HTR-8/SVneo (cell line): ENCODE results near the gene NKAIN2.
A peak's percentile ranks its signal among the peaks of the same experiment; 100 is the strongest.

ENCODE experiments used
- DNase-seq: peaks from one replicate; pipeline ENCODE4 v3.0.0; 2011; ENCODE audit warnings: low spot score, mixed read lengths; ENCODE audit not compliant: insufficient read length
- FAIRE-seq: peaks from 2 replicates; lab custom pipeline; 2011; peaks lifted over from hg19 to GRCh38; lab: Jason Lieb, UNC

NKAIN2 gene

GRCh38 chr6:124765280-124765679 lies 961.6 kb downstream of the NKAIN2 start:
- no peak for DNase-seq
- no peak for FAIRE-seq

- DNase-seq: no peak
Measured at GRCh38 chr6:124768224-124768623, 964.6 kb downstream of the NKAIN2 start.

GRCh38 chr6:124769811-124770544 lies 966.3 kb downstream of the NKAIN2 start:
- FAIRE-seq: no peak

More at GRCh38 chr6:124768224-124768623, 964.6 kb downstream of the NKAIN2 start:
- FAIRE-seq: no peak

GRCh38 chr6:124770784-124771183 lies 967.1 kb downstream of the NKAIN2 start:
- no peak for DNase-seq
- no peak for FAIRE-seq

More at GRCh38 chr6:124769811-124770544, 966.3 kb downstream of the NKAIN2 start:
- no peak for DNase-seq

- DNase-seq (no peak), FAIRE-seq (no peak)
Measured at GRCh38 chr6:124772733-124773319, 969.2 kb downstream of the NKAIN2 start.

GRCh38 chr6:124775121-124775520 lies 971.5 kb downstream of the NKAIN2 start:
- no peak for DNase-seq
- no peak for FAIRE-seq

- no peak for FAIRE-seq
Measured at GRCh38 chr6:124777863-124778262, 974.2 kb downstream of the NKAIN2 start.

GRCh38 chr6:124780623-124781022 lies 977.0 kb downstream of the NKAIN2 start:
- DNase-seq (peak; percentile 2), FAIRE-seq (no peak)

More at GRCh38 chr6:124777863-124778262, 974.2 kb downstream of the NKAIN2 start:
- no peak for DNase-seq

GRCh38 chr6:124783344-124783743 lies 979.7 kb downstream of the NKAIN2 start:
- no peak for FAIRE-seq
- no peak for DNase-seq

GRCh38 chr6:124791156-124791555 lies 987.5 kb downstream of the NKAIN2 start:
- DNase-seq (no peak), FAIRE-seq (no peak)

- DNase-seq: no peak
Measured at GRCh38 chr6:124792386-124792785, 988.7 kb downstream of the NKAIN2 start.

GRCh38 chr6:124793398-124793797 lies 989.7 kb downstream of the NKAIN2 start:
- DNase-seq: no peak
- FAIRE-seq: no peak

More at GRCh38 chr6:124792386-124792785, 988.7 kb downstream of the NKAIN2 start:
- no peak for FAIRE-seq

GRCh38 chr6:124795643-124796463 lies 992.2 kb downstream of the NKAIN2 start:
- DNase-seq (peak; percentile 25), FAIRE-seq (no peak)

- FAIRE-seq (no peak), DNase-seq (no peak)
Measured at GRCh38 chr6:124796464-124796970, 992.9 kb downstream of the NKAIN2 start.

GRCh38 chr6:124797224-124797623 lies 993.6 kb downstream of the NKAIN2 start:
- DNase-seq (no peak), FAIRE-seq (no peak)

- no peak for FAIRE-seq
- no peak for DNase-seq
Measured at GRCh38 chr6:124798942-124799496, 995.4 kb downstream of the NKAIN2 start.

GRCh38 chr6:124799638-124800037 lies 996.0 kb downstream of the NKAIN2 start:
- DNase-seq (no peak), FAIRE-seq (no peak)

- no peak for DNase-seq
Measured at GRCh38 chr6:124800222-124800621, 996.6 kb downstream of the NKAIN2 start.

GRCh38 chr6:124812067-124812466 lies 1008.4 kb downstream of the NKAIN2 start:
- no peak for FAIRE-seq

More at GRCh38 chr6:124800222-124800621, 996.6 kb downstream of the NKAIN2 start:
- FAIRE-seq: no peak

GRCh38 chr6:124819346-124819745 lies 1015.7 kb downstream of the NKAIN2 start:
- DNase-seq: no peak
- FAIRE-seq: no peak

More at GRCh38 chr6:124812067-124812466, 1008.4 kb downstream of the NKAIN2 start:
- DNase-seq: no peak
